Measurements from ENCODE around the gene DOP1B.

The DOP1B gene

DNA sequence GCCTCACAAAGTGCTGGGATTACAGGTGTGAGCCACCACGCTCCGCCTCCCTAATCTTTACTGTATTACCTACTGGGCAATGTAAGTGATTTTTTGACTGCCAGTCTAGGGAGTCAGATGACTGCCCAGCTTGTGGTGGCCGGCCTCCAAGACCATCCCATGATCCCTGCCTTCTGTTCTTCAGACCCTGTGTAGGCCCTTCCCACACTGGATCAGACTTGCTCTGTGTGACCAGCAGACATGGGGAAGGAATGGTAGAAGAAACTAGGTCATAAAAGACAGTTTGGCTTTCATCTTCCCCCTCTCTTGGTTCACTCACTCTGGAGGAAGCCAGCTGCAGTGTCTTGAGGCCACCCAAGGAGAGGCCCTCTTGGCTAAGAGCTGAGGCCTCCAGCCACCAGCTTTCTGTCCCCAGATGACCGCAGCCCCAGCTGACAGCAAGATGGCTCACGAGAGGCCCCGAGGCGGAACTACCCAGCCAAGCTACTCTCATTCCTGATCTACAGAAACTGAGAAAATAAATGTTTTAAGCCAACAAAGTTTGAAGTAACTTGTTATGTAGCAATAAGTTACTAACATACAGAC, 36.2 kb upstream of the DOP1B start:
- DNase-seq (ENCODE audit: low spot score) = no peak
- in situ Hi-C loops (cut with MboI; ENCODE audit: low sequenced_read_pairs, unreplicated experiment) = no loop called here
- TF ChIP-seq, protein P1, sequence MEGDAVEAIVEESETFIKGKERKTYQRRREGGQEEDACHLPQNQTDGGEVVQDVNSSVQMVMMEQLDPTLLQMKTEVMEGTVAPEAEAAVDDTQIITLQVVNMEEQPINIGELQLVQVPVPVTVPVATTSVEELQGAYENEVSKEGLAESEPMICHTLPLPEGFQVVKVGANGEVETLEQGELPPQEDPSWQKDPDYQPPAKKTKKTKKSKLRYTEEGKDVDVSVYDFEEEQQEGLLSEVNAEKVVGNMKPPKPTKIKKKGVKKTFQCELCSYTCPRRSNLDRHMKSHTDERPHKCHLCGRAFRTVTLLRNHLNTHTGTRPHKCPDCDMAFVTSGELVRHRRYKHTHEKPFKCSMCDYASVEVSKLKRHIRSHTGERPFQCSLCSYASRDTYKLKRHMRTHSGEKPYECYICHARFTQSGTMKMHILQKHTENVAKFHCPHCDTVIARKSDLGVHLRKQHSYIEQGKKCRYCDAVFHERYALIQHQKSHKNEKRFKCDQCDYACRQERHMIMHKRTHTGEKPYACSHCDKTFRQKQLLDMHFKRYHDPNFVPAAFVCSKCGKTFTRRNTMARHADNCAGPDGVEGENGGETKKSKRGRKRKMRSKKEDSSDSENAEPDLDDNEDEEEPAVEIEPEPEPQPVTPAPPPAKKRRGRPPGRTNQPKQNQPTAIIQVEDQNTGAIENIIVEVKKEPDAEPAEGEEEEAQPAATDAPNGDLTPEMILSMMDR (IDR thresholded peaks at IDR 0.05; ENCODE audit: borderline replicate concordance, control extremely low read depth, extremely low read depth, insufficient read depth, missing control alignments) = no peak

DNA sequence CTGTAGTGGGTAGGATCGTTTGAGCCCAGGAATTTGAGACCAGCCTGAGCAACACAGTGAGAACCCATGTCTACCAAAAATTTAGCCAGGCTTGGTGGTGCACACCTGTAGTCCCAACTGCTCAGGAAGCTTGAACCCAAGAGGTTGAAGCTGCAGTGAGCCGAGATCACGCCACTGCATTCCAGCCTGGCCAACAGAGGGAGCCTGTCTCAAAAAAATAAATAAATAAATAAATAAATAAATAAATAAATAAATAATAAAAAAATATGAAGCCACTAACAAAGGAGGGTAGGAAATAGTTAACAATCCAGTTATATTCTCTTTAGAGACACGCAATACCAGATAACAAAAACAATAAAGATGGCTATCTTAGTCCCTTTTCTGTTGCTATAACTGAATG, 33.6 kb upstream of the DOP1B start:
- TF ChIP-seq, protein P1 (IDR thresholded peaks at IDR 0.05; ENCODE audit: borderline replicate concordance, control extremely low read depth, extremely low read depth, insufficient read depth, missing control alignments) = no peak
- DNase-seq (ENCODE audit: low spot score) = no peak
- in situ Hi-C loops (cut with MboI; ENCODE audit: low sequenced_read_pairs, unreplicated experiment) = no loop called here

- TF ChIP-seq, protein P1 (IDR thresholded peaks at IDR 0.05; ENCODE audit: borderline replicate concordance, control extremely low read depth, extremely low read depth, insufficient read depth, missing control alignments) = no peak
- no peak for DNase-seq (ENCODE audit: low spot score)
- in situ Hi-C loops (cut with MboI; ENCODE audit: low sequenced_read_pairs, unreplicated experiment) = no loop called here
Observed at GRCh38 chr21:36124395-36124794, 32.2 kb upstream of the DOP1B start.

GRCh38 chr21:36125512-36126207, 31.0 kb upstream of the DOP1B start:
- TF ChIP-seq, protein P1 (IDR thresholded peaks at IDR 0.05; ENCODE audit: borderline replicate concordance, control extremely low read depth, extremely low read depth, insufficient read depth, missing control alignments) = peak; percentile 66
- in situ Hi-C loops (cut with MboI; ENCODE audit: low sequenced_read_pairs, unreplicated experiment) = no loop called here
- peak; percentile 53 for DNase-seq (ENCODE audit: low spot score)

DNA sequence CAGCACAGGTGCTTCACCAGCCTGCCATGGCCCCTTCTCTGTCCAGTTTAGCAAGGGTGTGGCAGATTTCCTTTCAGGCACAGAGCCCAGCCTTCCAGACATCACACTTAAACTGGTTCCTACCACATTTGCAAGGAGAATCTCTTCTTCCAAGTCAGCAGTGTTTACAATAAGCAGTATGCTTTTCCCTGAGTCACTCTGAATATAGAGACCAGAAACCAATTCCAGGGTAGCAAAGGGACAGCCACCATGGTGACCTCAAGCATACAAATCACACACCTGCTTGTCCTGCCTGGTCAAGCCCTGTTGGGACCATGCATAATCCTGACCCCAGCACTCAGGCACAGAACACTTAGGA, 30.4 kb upstream of the DOP1B start:
- TF ChIP-seq, protein P1 (IDR thresholded peaks at IDR 0.05; ENCODE audit: borderline replicate concordance, control extremely low read depth, extremely low read depth, insufficient read depth, missing control alignments) = no peak
- in situ Hi-C loops (cut with MboI; ENCODE audit: low sequenced_read_pairs, unreplicated experiment) = no loop called here
- no peak for DNase-seq (ENCODE audit: low spot score)

DNA sequence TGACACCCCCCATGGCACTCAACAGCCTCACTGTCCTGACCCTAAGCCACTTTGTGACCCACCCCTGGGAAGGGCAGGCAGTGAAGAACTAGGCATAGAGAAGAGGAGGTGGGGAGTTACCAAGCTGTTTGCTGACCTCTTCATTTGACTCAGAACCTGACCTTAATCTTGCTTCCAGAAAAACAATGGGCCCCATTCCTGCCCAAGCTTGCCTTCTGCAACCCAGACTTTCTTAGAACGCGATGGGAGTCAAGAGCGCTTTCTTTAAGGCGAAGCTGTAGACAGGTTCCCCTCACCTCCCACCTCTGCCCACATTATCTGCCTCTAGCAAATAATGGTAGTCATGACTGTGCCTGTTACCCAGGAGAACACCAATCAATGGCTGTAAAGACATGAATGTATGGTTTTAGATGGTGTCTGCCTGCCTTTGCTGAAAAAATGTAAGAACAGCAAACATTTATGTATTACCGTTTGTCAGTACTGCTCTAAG, 30.0 kb upstream of the DOP1B start:
- no peak for DNase-seq (ENCODE audit: low spot score)
- in situ Hi-C loops (cut with MboI; ENCODE audit: low sequenced_read_pairs, unreplicated experiment) = no loop called here
- TF ChIP-seq, protein P1 (IDR thresholded peaks at IDR 0.05; ENCODE audit: borderline replicate concordance, control extremely low read depth, extremely low read depth, insufficient read depth, missing control alignments) = no peak
